Breast epithelium (tissue), 3 donors: Measurements from ENCODE around the gene LRRC4.

ENCODE experiments used
- POLR2A ChIP-seq: fragments of 450-650 bp; IDR thresholded peaks from one replicate; pipeline ENCODE4 v1.6.1; 2016; ENCODE audit warnings: antibody characterized with exemption, mild to moderate bottlenecking, moderate library complexity
- TF ChIP-seq, protein P1 (sequence below), 3 donors: fragments of 450-650 bp; IDR thresholded peaks; one replicate each; pipeline ENCODE4 v1.5.1; 2016 to 2017; ENCODE audit warnings: antibody characterized with exemption in 3 of 3, mild to moderate bottlenecking in 3 of 3, moderate library complexity in 3 of 3

DNA sequence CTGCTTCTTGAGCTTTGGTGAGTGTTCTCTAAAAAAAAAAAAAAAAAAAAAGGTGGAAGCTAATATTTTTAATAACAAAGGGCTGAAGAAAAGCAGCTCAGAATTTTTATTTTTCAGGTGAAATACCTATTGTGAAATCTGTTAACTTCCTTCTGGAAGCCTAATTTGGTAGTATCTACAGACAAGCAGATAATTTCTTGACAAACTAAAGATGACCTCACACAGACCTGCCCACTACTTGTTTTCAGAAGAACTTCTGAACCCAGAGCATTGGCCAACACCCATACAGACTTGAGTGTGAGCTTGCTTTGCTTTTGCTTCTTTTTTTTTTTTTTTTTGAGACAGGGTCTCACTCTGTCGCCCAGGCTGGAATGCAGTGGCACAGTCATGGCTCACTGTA is 31.2 kb downstream of the LRRC4 start:
- TF ChIP-seq, protein P1, sequence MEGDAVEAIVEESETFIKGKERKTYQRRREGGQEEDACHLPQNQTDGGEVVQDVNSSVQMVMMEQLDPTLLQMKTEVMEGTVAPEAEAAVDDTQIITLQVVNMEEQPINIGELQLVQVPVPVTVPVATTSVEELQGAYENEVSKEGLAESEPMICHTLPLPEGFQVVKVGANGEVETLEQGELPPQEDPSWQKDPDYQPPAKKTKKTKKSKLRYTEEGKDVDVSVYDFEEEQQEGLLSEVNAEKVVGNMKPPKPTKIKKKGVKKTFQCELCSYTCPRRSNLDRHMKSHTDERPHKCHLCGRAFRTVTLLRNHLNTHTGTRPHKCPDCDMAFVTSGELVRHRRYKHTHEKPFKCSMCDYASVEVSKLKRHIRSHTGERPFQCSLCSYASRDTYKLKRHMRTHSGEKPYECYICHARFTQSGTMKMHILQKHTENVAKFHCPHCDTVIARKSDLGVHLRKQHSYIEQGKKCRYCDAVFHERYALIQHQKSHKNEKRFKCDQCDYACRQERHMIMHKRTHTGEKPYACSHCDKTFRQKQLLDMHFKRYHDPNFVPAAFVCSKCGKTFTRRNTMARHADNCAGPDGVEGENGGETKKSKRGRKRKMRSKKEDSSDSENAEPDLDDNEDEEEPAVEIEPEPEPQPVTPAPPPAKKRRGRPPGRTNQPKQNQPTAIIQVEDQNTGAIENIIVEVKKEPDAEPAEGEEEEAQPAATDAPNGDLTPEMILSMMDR (IDR thresholded peaks at IDR 0.05), result no peak
- TF ChIP-seq POLR2A, result no peak
